CD1c-positive myeloid dendritic cell (primary cell): ENCODE data around the gene CLCF1.
A peak's percentile ranks its signal among the peaks of the same experiment; 100 is the strongest.

Experiments used
- DNase-seq: peaks from one replicate; pipeline ENCODE4 v3.0.0-alpha.2; 2016; ENCODE audit errors: extremely low spot score

CLCF1 gene

DNA sequence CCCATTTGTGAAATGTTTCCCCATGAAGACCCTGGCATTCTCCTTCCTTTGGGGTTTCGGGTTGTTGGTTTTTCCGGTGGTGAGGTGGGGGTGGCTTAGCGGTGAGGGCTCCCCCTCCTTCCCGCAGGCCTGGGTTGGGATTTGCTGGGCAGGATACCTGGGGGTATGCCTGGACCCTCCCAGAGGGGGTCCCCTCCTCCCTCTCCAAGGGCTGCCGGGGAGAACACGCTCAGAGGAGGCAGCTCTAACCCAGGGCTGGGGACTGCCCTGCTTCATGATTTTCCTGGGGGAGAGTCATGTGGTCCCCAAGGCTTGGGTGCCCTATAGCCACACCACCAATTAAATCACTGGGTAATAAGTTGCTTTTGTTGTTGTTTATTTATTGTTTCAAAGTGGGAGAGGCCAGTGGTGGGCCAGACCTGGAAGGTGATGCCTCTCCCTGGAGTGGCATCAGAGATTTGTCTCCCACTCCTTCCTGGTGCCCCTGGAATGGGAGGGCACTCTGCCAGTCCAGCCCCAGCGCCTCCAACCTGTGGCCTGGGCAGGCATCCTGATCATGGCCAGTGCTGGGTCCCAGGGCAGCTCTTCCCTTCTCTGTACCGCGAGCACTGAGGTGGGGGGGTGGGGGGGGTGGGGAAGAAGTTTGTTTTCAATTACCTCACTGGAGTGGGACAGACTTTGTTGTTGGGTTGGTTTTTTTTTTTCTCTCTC, 1.3 kb upstream of the CLCF1 start:
- no peak for DNase-seq

DNA sequence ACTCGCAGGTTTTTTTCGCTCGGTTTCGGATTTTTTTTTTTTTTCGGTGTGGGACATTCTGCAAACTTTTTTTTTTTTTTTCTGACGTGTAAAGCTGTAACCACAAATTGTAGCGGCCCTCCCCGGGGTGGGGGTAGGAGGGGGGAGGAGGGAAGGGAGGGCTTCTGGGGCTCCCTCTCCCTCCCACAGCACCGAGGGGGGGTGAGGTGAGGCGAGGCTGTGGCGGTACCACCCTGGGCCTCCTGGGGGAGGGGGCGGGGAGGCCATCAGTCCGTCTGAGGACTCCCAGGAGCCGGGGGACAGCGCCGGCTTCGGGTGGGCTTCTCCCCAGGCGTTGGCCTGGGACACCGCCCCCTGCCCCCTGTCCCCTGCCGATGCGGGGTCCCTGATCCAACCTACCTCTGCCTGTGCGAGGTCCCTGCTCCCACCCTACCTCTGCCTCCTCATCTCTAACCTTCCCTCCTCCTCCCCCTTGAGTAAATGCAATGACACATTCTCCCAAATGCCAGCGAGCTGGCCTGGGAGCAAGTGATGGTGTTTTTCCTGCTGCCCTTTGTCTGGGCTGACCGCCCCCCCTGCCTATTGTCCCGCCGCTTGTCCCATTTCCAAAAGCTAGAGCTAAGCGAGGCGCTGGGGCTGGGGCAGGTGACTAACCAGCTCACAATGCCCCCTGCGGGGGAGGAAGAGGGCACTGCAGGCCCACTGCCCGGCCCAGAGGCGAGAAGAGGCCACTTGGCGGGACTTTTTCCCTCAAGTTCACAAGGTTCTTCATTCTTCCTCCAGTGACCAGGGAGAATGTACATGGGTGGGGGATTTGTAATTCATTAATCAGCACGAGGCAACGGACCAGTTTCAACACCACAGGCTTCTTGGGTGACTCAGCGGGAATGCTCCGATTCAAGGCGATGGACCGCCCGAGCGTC, 511 bp upstream of the CLCF1 start:
- peak; percentile 85 for DNase-seq

- no peak for DNase-seq
These were observed 941 bp downstream of the CLCF1 start for GRCh38 chr11:67372321-67372992.

DNA sequence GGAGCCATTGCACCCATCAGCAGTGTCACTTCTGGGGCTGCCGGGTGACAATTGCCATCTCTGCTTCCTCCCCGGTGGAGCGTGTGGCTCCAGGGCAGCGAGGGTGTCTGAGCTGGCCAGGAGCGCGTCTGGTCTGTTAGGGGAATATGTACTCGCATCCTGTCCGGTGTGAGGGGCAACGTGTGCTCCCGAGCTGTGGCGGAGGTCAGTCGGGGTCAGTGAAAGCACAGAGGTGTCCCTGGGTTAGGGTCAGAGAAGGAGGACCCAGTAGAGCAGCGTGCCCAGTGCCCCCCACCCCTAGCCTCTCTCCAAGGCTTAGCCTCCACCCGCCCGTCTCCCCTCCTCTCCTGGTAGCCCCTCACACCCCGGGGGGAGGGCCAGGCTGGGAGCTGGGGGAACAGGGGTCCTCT, 1.5 kb downstream of the CLCF1 start:
- DNase-seq, result peak; percentile 42

DNA sequence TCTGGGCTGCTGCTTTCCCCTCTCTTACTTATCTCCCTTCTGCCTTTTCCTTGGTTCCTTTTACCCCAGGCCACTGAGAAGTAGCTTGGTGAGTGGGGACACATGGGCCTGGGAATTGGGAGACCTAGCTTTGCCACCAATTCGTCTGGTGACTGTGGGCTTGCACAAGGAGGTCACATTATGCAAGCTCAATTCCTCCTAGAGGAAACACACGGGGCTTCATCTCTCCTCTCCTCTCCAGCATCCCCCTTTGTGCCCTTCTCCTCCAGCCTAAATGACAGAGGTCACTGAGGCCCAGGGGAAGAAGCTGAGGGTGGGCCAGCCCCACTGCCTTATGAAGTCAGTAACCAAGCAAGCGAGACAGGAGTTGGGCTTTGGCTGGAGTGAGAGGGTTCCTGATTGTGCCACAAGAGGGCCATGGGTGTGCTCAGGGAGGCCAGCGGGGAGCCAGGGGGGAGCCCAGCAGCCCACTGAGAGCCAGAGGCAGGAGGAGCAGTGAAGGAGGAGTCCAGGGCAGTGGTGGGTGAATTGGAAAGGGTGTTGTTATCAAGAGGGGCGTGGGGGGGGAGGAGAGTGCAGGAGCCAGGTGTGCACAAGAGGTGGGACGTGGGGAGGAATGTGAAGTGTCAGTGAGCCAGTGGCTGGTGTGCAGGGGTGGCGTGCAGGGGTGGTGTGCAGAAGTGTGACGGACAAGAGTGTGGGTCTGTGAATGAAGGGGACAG, 2.0 kb downstream of the CLCF1 start:
- peak; percentile 63 for DNase-seq

- DNase-seq, result no peak
These were observed 2.9 kb downstream of the CLCF1 start for GRCh38 chr11:67370351-67371076.

DNA sequence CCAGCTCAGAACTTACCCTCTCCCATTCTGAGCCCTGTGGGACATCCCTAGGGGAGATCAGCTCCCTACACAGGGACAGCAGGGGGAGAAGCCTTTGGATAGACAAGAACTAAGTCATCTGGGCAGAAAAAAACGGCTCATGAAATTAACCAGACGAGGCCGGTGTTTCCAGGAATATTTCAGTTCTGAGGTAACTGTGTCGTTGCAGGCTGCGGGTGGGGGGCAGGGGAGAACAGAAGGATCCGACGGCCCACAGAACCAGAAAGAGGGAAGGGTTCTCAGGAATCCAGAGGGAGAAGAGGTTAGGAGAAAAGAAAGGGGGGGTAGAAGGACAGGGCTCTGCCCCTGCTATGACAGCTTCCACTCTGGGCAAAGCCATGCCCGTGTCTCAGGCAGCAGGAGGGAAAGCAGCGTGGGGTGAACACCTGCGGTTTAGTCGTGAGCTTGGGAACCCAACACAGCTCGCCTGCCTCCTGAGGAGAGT, 3.6 kb downstream of the CLCF1 start:
- DNase-seq, result no peak

GRCh38 chr11:67369275-67369674, 4.1 kb downstream of the CLCF1 start:
- DNase-seq, result no peak

GRCh38 chr11:67368621-67369020, 4.8 kb downstream of the CLCF1 start:
- no peak for DNase-seq

DNA sequence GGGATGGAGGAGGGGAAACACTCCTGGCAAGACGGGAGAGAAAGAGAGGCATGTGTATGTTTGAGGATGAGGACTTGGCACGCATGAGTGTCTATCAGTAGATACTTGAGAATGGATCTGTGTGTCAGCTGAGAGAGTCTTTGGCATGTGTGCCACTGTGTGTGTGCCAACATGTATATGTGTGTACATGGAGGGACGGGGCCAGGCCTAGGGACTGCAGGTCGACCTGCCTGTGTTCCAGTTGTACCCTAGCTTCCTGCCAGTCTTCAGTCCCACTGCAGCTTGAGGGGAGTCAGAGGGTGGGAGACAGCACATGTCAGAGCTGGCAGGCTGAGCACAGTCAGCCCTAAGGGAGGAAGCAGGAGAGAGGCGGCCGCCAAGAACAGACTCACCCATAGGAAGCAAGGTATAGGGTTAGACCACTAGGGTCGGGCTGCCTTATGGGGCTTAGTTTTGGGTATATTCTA, 5.6 kb downstream of the CLCF1 start:
- DNase-seq, result no peak

DNA sequence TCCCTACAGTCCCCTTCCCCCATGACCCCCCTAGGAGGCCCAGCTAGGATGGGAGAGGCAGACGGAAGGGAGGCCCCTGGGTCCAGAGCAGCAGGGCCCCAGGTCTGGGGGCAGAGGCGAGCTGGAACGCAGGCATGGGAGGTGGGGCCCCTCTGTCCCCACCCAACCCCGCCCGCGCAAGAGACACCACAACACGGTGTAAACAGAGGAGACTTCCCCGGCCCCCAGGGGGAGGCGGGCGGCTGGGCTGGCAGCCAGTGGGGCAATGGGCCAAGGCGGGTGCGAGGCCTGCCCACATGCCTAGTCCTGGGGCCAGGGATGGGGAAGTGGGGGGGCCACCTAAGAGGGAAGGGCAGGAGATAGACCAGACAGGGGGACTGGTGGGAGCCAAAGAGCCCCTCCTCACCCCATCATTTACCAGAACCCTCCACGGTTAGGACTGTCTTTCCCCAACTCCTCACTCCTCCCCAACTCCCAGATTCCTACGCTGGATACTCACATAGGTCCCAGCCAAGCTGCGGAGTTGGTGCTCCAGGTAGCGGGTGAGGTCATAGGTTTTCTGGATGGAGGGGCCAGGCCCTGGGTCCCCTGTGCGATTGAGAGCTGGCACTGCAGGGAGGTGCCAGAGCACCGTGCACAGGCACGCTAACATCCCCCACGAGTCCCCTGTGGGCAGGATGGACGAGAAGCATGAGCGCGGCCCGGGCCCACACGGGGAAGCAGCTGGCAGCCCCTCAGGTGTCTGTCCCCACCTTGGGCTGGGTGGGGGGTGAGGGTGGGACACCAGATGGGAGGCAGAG, 6.2 kb downstream of the CLCF1 start:
- no peak for DNase-seq

DNA sequence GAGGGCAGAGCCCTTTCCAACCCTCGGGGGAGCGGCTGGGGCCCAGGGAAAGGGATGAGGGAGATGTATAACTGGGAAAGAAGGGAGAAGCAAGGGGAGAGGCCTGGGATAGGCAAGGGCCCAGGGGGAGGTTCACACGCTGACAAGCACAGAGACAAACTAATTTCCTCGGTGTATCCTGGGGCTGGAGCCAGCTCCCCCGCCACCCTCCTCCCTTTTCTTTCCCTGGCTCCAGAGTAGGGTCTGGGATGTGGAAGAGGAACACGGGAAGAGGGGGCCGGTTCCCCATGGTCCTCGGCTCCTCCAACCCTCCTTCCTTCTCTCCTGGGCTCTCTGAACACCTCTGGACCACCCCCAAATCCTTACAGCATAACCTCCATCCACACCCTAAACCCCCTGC, 6.9 kb downstream of the CLCF1 start:
- DNase-seq, result no peak

- no peak for DNase-seq
These were observed 7.5 kb downstream of the CLCF1 start for GRCh38 chr11:67365736-67366444.

- no peak for DNase-seq
These were observed 8.3 kb downstream of the CLCF1 start for GRCh38 chr11:67364783-67365722.

GRCh38 chr11:67364169-67364568, 9.2 kb downstream of the CLCF1 start:
- DNase-seq, result no peak

DNA sequence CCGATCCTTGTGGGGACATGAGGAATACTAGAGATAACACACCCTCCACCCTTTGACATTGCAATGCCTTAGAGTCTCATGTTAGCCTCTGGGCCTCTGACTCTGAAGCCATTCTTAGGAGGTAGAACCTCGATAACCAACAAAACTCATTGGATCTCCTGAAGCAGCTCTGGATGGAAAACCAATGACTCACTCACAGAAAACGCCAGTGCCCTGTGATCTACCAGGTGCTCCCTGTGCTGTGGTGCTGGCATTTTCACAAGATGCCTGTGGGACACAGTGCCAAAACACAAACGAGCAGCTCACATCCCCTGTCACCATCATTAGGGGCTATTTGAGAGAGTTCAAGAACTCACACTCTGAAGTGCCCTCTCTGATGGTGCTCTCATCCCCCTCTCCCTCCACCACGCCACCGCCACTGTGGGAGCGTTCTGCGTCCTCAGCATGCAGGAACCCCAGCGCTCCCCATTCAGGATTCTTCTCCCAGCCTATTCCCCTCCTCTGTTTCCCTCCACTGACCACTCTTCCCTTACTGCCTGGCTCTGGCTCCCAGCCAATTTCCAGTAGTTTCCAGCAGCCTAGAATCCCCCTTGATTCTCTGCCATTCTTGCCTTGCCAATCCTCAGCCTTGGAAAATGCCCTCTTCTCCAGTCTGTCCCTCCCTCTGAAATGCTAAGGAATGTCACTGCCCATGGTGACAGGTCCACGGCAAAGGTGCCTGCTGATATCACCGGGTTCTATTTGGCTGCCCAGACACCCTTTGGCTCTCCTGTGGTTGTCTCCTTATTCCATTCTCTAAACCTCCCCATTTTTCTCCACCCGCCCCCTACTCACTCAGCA, 15.3 kb downstream of the CLCF1 start:
- DNase-seq, result no peak

GRCh38 chr11:67356864-67357561, 16.4 kb downstream of the CLCF1 start:
- peak; percentile 95 for DNase-seq
